ENCODE results near the gene ARL15. TPM values are rescaled to one million over a fixed set of nuclear protein-coding genes. Genes with fewer than 3 reads are reported as not detected.

ARL15 gene
- total RNA-seq, 1 experiment from 2014 or later = 13.0 TPM

- Mint-ChIP-seq H3K36me3 (ENCODE audit: insufficient read depth in 1 of 3, low read depth in 3 of 3) (no peaks in the 10 kb centered on the region), H3K4me3 (no peak overlapping the region), H3K27me3 (ENCODE audit: low read depth) (no peaks in the 10 kb centered on the region), H3K27ac (no peak overlapping the region), H3K4me1 (no peaks in the 10 kb centered on the region), H3K9me3 (no peaks in the 10 kb centered on the region)
- H3K79me2 ChIP-seq (ENCODE audit: insufficient read depth, low read length) = no peaks in the 10 kb centered on the region
- H3K4me1 ChIP-seq (ENCODE audit: insufficient read depth, low read length) = no peaks in the 10 kb centered on the region
- no peak overlapping the region for H3K27ac ChIP-seq (ENCODE audit: insufficient read length, low read depth, low read length)
- no peak overlapping the region for H2BK5ac ChIP-seq (ENCODE audit: insufficient read length, low read length)
- H3K4me2 ChIP-seq (ENCODE audit: insufficient read depth, insufficient read length, low read length) = no peak overlapping the region
- H3K18ac ChIP-seq (ENCODE audit: insufficient read length, low read depth, low read length) = no peak overlapping the region
- no peak overlapping the region for H3T11ph ChIP-seq (ENCODE audit: low read length)
- no peak overlapping the region for H3K23ac ChIP-seq (ENCODE audit: insufficient read length, low read depth, low read length)
- no peaks in the 10 kb centered on the region for H3K9me3 ChIP-seq (ENCODE audit: control insufficient read depth, low read depth, low read length)
- no peak overlapping the region for H4K5ac ChIP-seq (ENCODE audit: insufficient read length, low read depth, low read length)
- no peak overlapping the region for H3K14ac ChIP-seq (ENCODE audit: insufficient read depth, low read length)
- no peak overlapping the region for H3K4ac ChIP-seq (ENCODE audit: low read depth, low read length)
- no peak overlapping the region for H2BK15ac ChIP-seq (ENCODE audit: low read depth, low read length)
- H3K23me2 ChIP-seq (ENCODE audit: insufficient read length, low read depth, low read length, poor library complexity, severe bottlenecking) = no peaks in the 10 kb centered on the region
- H2BK20ac ChIP-seq (ENCODE audit: low read depth, low read length, poor library complexity, severe bottlenecking) = no peak overlapping the region
- no peak for TF ChIP-seq CTCF (conservative IDR thresholded peaks at IDR 0.05)
- no CpG with 5 or more reads among the region's 1 CpG for WGBS (ENCODE audit: extremely low coverage, insufficient read length, low lambda C conversion rate)
- H3K27me3 ChIP-seq (ENCODE audit: insufficient read depth, low read length) = no peaks in the 10 kb centered on the region
- H3K56ac ChIP-seq (ENCODE audit: insufficient read length, low read depth, low read length) = no peak overlapping the region
- no peak overlapping the region for H4K91ac ChIP-seq (ENCODE audit: insufficient read length, low read depth, low read length)
- DNase-seq = no peak
- no peak overlapping the region for H2AFZ ChIP-seq (ENCODE audit: low read length)
- no peak overlapping the region for H2AK5ac ChIP-seq (ENCODE audit: insufficient read length, low read length)
- H2BK120ac ChIP-seq (ENCODE audit: low read depth, low read length, poor library complexity, severe bottlenecking) = no peak overlapping the region
- H4K20me1 ChIP-seq (ENCODE audit: control insufficient read depth, insufficient read depth, insufficient read length) = no peaks in the 10 kb centered on the region
- no peak overlapping the region for H4K8ac ChIP-seq (replicated peaks; ENCODE audit: insufficient read length, low read depth, low read length)
- no peaks in the 10 kb centered on the region for H3K79me1 ChIP-seq (ENCODE audit: insufficient read depth, low read depth, low read length, poor library complexity, severe bottlenecking)
- H3K9ac ChIP-seq (ENCODE audit: extremely low read depth, insufficient read length, low read length) = no peak overlapping the region
- H2BK12ac ChIP-seq (ENCODE audit: insufficient read length, low read depth, low read length) = no peak overlapping the region
Measured at GRCh38 chr5:53974021-53974420, 336.4 kb downstream of the ARL15 start.
